T-helper 22 cell (primary cell): ENCODE measurements around the gene ENO1.

ENCODE experiments used
- DNase-seq: peaks from one replicate; pipeline ENCODE4 v3.0.0-alpha.2; 2020; ENCODE audit warnings: low read depth

The ENO1 gene

GRCh38 chr1:8813016-8813763 lies 65.3 kb downstream of the ENO1 start:
- no peak for DNase-seq

DNA sequence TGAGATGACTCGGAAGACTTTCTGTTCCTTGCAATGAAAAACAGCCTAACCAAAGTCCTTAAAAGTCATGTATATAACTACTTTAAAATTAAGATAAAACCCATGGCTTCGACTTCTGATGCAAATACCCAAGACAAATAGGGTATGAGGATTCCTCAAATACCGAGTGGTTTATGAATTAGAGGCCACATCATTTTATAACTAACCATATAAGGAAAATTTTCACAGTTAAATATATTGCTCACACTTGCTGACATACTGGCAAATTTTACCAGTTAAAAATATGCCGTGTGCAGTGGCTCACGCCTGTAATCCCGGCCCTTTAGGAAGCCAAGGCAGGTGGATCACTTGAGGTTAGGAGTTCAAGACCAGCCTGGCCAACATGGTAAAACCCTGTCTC lies 66.4 kb downstream of the ENO1 start:
- no peak for DNase-seq
